KMS-11 (cell line): ENCODE measurements around the gene LRRC2.

Experiments
- H2AFZ ChIP-seq: fragments of 200-600 bp; sonication (generic); 2 replicates; pipeline ENCODE4 v1.6.1; 2016; ENCODE audit warnings: antibody characterized with exemption, mixed run types, low read depth
- H3K27ac ChIP-seq: fragments of 200-600 bp; sonication (generic); 2 replicates; pipeline ENCODE4 v1.6.1; 2016; ENCODE audit warnings: mild to moderate bottlenecking, mixed run types
- H3K27me3 ChIP-seq: fragments of 200-600 bp; sonication (generic); 2 replicates; pipeline ENCODE4 v1.6.1; 2017; ENCODE audit warnings: mild to moderate bottlenecking, low read depth, mixed run types, moderate library complexity; ENCODE audit not compliant: insufficient read depth
- H3K36me3 ChIP-seq: fragments of 200-600 bp; sonication (generic); 2 replicates; pipeline ENCODE4 v1.6.1; 2017; ENCODE audit warnings: mild to moderate bottlenecking, mixed run types; ENCODE audit not compliant: insufficient read depth
- H3K4me1 ChIP-seq: fragments of 200-600 bp; sonication (generic); 2 replicates; pipeline ENCODE4 v1.6.1; 2016; ENCODE audit warnings: mild to moderate bottlenecking, low read depth, mixed run types; ENCODE audit not compliant: poor library complexity, severe bottlenecking
- H3K4me2 ChIP-seq: fragments of 200-600 bp; sonication (generic); 2 replicates; pipeline ENCODE4 v1.7.0; 2016; ENCODE audit warnings: mild to moderate bottlenecking, mixed run types
- H3K4me3 ChIP-seq: fragments of 200-600 bp; sonication (generic); IDR thresholded peaks from 2 replicates; pipeline ENCODE4 v1.6.1; 2017; ENCODE audit warnings: low read depth, low read length, mixed read lengths; ENCODE audit not compliant: insufficient read depth
- H3K79me2 ChIP-seq: fragments of 200-600 bp; sonication (generic); 2 replicates; pipeline ENCODE4 v1.6.1; 2016; ENCODE audit warnings: low read depth, mixed run types; ENCODE audit not compliant: insufficient read depth
- H3K9ac ChIP-seq: fragments of 200-600 bp; sonication (generic); 2 replicates; pipeline ENCODE4 v1.6.1; 2016; ENCODE audit warnings: mild to moderate bottlenecking, mixed run types
- H4K20me1 ChIP-seq: fragments of 200-600 bp; sonication (generic); 2 replicates; pipeline ENCODE4 v1.6.1; 2016; ENCODE audit warnings: mild to moderate bottlenecking, mixed run types; ENCODE audit not compliant: insufficient read depth
- TF ChIP-seq, protein P1 (sequence below): fragments of 200-600 bp; sonication (generic); conservative IDR thresholded peaks from 2 replicates; pipeline ENCODE4 v1.6.1; 2017; ENCODE audit warnings: low read depth, mild to moderate bottlenecking, antibody characterized with exemption, low read length, moderate library complexity, mixed read lengths

The LRRC2 gene

DNA sequence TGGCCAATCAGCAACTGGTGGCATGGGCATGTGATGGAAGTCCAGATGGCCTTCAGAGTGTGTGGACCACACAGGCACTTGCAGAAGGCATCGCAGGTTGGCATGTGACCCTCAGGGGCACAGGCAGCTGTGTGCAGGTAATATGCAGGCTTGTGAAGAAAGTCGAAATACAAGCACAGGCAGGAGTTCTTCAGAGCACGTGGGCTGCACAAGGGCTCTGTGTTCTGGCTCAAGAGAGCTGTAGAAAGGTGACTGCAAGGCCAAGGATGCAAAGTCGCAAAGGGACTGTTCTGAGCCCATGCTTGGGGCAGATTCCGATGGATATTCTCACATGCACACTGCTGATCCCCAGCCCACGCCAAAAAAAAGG, 8.3 kb downstream of the LRRC2 start:
- peak overlapping the region; percentile 56 for H3K4me2 ChIP-seq

DNA sequence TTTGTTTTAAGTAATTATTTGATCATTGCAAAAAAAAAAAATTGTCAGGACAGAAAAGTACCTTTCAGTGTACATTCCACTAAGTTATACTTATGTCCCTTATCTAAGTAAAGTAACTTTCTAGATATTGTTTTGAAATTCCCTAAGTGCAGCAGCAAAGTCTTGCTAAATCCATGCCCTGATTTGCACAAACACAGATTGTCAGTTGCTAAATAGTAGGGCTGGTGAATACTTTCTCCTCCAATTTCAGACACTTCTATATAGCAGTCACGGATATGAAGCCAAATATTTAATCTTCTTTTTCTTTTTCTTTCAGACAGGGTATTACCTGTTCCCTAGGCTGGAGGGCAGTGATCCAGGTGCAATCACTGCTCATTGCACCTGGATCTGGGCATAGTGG, 12.9 kb downstream of the LRRC2 start:
- Histone ChIP-seq H4K20me1 (no peaks in the 10 kb centered on the region), H3K4me1 (peaks cover 7% of the 10 kb centered on the region), H3K79me2 (no peaks in the 10 kb centered on the region), H3K36me3 (no peaks in the 10 kb centered on the region), H3K27me3 (no peaks in the 10 kb centered on the region), H3K9ac (no peak overlapping the region), H2AFZ (no peak overlapping the region), H3K27ac (no peak overlapping the region), H3K4me2 (no peak overlapping the region), H3K4me3 (no peak overlapping the region)
- TF ChIP-seq, protein P1, sequence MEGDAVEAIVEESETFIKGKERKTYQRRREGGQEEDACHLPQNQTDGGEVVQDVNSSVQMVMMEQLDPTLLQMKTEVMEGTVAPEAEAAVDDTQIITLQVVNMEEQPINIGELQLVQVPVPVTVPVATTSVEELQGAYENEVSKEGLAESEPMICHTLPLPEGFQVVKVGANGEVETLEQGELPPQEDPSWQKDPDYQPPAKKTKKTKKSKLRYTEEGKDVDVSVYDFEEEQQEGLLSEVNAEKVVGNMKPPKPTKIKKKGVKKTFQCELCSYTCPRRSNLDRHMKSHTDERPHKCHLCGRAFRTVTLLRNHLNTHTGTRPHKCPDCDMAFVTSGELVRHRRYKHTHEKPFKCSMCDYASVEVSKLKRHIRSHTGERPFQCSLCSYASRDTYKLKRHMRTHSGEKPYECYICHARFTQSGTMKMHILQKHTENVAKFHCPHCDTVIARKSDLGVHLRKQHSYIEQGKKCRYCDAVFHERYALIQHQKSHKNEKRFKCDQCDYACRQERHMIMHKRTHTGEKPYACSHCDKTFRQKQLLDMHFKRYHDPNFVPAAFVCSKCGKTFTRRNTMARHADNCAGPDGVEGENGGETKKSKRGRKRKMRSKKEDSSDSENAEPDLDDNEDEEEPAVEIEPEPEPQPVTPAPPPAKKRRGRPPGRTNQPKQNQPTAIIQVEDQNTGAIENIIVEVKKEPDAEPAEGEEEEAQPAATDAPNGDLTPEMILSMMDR, result no peak

More for the DNA sequence above, 8.3 kb downstream of the LRRC2 start:
- no peaks in the 10 kb centered on the region for H3K79me2 ChIP-seq
- H4K20me1 ChIP-seq, result no peaks in the 10 kb centered on the region
- no peak overlapping the region for H3K27ac ChIP-seq
- no peaks in the 10 kb centered on the region for H3K36me3 ChIP-seq
- H3K4me1 ChIP-seq, result peaks cover 10% of the 10 kb centered on the region
- H2AFZ ChIP-seq, result peak overlapping the region; percentile 84
- no peaks in the 10 kb centered on the region for H3K27me3 ChIP-seq
- H3K9ac ChIP-seq, result no peak overlapping the region
- H3K4me3 ChIP-seq, result no peak overlapping the region
- TF ChIP-seq, protein P1, result no peak

DNA sequence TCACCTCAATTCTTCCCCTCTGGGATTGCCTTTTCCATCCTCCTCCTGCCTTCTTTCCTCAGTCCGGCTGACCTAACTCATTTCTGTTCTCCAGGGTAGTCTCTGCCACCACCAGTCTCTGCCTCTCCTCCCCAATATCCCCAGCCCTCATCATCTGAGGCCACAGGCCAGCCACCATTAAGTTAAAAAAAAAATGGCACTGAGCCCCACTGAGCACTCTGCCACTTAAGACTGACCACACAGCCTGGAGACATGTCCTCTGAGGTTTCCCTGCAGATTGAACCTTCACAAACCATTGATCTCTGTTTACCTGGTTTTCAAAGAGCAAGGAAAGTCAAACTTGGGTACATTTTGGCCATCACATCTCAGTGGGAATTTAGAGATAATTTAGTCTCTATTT, 13.6 kb downstream of the LRRC2 start:
- Histone ChIP-seq H3K9ac (no peak overlapping the region), H3K4me2 (no peak overlapping the region)

DNA sequence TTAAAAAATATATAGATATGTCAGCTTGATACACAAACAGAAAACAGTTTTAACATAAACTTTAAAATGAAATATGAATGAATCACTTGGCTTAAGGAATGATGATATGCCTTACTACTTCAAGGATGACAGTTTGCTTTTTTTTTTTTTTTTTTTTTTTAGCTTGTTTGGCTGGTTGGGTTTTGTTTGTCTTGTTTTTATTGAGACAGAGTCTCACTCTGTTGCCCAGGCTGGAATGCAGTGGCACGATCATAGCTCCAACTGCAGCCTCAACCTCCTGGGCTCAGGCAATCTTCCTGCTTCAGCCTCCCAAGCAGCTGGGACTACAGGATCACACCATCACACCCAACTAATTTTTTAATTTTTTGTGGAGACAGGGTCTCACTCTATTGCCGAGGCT, 14.5 kb downstream of the LRRC2 start:
- H2AFZ ChIP-seq, result no peak overlapping the region
- no peak overlapping the region for H3K27ac ChIP-seq
- H3K4me1 ChIP-seq, result peaks cover 12% of the 10 kb centered on the region
- no peak overlapping the region for H3K4me2 ChIP-seq
- H4K20me1 ChIP-seq, result no peaks in the 10 kb centered on the region
- TF ChIP-seq, protein P1, result no peak
- no peak overlapping the region for H3K9ac ChIP-seq
- no peak overlapping the region for H3K4me3 ChIP-seq
- no peaks in the 10 kb centered on the region for H3K27me3 ChIP-seq
- H3K79me2 ChIP-seq, result no peaks in the 10 kb centered on the region
- no peaks in the 10 kb centered on the region for H3K36me3 ChIP-seq

More for the DNA sequence above, 13.6 kb downstream of the LRRC2 start:
- no peak overlapping the region for H2AFZ ChIP-seq
- H3K27me3 ChIP-seq, result no peaks in the 10 kb centered on the region
- H4K20me1 ChIP-seq, result no peaks in the 10 kb centered on the region
- TF ChIP-seq, protein P1, result no peak
- H3K36me3 ChIP-seq, result no peaks in the 10 kb centered on the region
- H3K27ac ChIP-seq, result no peak overlapping the region
- H3K4me1 ChIP-seq, result peaks cover 3% of the 10 kb centered on the region
- H3K4me3 ChIP-seq, result no peak overlapping the region
- no peaks in the 10 kb centered on the region for H3K79me2 ChIP-seq
